GM12874 (cell line): ENCODE results near the gene SNAP25.

ENCODE experiments used
- TF ChIP-seq, protein P1 (sequence below): IDR thresholded peaks from 2 replicates; pipeline ENCODE4 v1.5.1; 2011; ENCODE audit warnings: low read depth, mild to moderate bottlenecking, control low read depth, low read length, moderate library complexity; ENCODE audit not compliant: insufficient read depth

SNAP25 gene

DNA sequence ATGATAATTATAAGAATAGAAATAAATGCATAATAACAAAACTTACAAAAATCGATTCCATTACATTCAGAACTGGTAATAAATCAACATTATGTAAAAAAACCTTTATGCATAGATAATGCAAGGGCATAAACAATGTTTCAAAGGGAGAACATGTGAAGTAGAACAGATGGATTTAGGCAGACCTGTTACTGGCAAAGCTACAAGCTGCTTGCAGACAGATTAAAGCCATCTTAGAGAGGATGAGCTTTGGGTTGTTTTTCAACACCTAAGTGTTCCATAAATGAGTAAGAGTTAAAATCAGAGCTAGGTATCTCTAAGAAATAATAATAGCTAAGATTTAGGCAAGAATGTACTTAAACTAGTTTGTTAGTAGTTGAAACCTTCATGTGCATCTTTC is 37.2 kb downstream of the SNAP25 start:
- TF ChIP-seq, protein P1, sequence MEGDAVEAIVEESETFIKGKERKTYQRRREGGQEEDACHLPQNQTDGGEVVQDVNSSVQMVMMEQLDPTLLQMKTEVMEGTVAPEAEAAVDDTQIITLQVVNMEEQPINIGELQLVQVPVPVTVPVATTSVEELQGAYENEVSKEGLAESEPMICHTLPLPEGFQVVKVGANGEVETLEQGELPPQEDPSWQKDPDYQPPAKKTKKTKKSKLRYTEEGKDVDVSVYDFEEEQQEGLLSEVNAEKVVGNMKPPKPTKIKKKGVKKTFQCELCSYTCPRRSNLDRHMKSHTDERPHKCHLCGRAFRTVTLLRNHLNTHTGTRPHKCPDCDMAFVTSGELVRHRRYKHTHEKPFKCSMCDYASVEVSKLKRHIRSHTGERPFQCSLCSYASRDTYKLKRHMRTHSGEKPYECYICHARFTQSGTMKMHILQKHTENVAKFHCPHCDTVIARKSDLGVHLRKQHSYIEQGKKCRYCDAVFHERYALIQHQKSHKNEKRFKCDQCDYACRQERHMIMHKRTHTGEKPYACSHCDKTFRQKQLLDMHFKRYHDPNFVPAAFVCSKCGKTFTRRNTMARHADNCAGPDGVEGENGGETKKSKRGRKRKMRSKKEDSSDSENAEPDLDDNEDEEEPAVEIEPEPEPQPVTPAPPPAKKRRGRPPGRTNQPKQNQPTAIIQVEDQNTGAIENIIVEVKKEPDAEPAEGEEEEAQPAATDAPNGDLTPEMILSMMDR: no peak

GRCh38 chr20:10259166-10259565 is 40.5 kb downstream of the SNAP25 start:
- TF ChIP-seq, protein P1: no peak

DNA sequence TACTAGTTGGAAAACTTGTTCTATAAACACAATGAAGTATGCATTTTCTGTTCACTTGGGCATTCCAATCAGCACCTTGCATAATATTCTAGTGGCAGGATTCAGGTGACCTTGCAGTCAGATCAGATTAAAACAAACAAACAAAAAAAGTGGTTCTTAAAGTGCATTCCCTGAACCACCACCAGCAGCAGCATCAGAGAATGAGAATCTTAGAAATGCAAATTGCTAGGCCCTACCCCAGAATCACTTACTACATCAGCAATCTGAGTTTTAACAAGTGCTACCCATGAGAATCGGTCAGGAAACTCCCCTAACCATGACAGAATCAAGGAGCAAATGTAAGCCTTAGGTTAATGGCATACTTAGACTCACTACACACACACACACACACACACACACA is 41.7 kb downstream of the SNAP25 start:
- TF ChIP-seq, protein P1: no peak

GRCh38 chr20:10261702-10262101 is 43.1 kb downstream of the SNAP25 start:
- TF ChIP-seq, protein P1: no peak

GRCh38 chr20:10263385-10264165 is 44.9 kb downstream of the SNAP25 start:
- TF ChIP-seq, protein P1: no peak

GRCh38 chr20:10264166-10264558 is 45.5 kb downstream of the SNAP25 start:
- TF ChIP-seq, protein P1: no peak

DNA sequence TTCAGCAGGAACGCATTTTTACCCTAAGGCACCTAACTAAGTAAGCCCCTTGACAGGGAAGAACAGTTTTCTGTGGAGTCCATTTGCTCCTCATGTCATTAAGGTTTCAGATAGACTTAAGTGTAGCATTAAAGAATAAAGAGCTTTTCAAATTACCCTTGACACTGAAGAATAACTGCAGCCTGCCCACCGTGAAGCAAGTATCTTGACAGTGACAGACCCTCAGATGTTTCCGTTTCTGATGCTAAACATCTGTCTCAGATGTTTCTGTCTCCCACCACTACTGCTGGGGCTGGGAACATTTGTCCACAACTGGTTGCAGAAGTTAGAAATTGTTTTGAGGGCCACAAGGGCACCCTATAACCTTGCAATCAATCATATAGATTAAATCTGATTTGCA is 50.0 kb downstream of the SNAP25 start:
- TF ChIP-seq, protein P1: no peak

- TF ChIP-seq, protein P1: no peak
Observed at GRCh38 chr20:10270630-10271029, 52.0 kb downstream of the SNAP25 start.
